Prostate gland (tissue), 2 donors: Measurements from ENCODE around the gene LRRC31.

Source experiments
- CTCF ChIP-seq, 4 experiments: fragments of 200-600 bp in 2 of 4; fragments of 450-650 bp in 2 of 4; sonication (generic) in 2 of 4; IDR thresholded peaks; 1 replicate in 3 of 4; 2 replicates in 1 of 4; pipeline ENCODE4 v1.5.1; 2016 to 2019; ENCODE audit warnings: antibody characterized with exemption in 4 of 4, mild to moderate bottlenecking in 2 of 4, moderate library complexity in 2 of 4
- POLR2A ChIP-seq: fragments of 450-650 bp; IDR thresholded peaks from one replicate; pipeline ENCODE4 v1.6.1; 2016; ENCODE audit warnings: antibody characterized with exemption, mild to moderate bottlenecking

- TF ChIP-seq POLR2A = no peak
- TF ChIP-seq CTCF (IDR thresholded peaks at IDR 0.05) = no peak
Measured at GRCh38 chr3:169907476-169907875, 37.7 kb upstream of the LRRC31 start.
